RCC 7860 (cell line): ENCODE data around the gene TRIM67.
"Not testable (repeated sequence)": the region's sequence is repeated elsewhere in the genome, so short reads cannot be mapped to it uniquely, and the experiment has no call there.

Source experiments
- DNase-seq: peaks from one replicate; pipeline ENCODE4 v3.0.0-alpha.2; 2015; ENCODE audit warnings: low spot score
- FAIRE-seq: peaks from 2 replicates; lab custom pipeline; 2012; peaks lifted over from hg19 to GRCh38; lab: Jason Lieb, UNC

The TRIM67 gene

DNA sequence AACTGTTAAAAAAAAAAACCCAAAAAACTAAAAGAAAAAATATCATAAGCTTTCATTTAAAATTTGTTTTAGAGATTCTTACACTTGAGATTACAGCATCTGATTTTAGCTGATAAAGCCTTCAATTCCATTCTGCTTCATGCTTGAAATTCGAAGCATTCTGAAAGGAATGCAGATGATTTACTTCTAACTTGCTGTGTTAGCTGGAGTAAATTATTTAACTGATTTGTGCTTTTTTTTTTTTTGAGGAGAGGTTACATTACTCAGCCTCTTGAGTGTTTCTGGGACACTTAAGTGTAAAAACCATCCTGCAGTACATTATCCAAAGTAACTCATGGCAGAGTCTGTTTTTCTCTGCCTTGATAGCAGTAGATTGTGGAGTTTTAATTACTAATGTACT is 4.5 kb upstream of the TRIM67 start:
- no peak for DNase-seq
- FAIRE-seq: no peak

DNA sequence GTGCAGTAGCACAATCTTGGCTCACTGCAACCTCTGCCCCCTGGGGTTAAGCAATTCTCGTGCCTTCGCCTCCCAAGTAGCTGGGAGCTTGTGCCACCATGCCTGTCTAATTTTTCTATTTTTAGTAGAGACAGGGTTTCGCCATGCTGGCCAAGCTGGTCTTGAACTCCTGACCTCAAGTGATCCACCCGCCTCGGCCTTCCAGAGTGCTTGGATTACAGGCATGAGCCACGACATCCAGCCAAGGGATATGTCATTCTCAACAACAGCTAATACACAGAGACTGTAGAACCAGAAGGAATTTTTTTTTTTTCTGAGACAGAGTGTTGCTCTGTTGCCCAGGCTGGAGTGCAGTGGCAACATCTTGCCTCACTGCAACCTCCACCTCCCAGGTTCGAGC is 3.7 kb upstream of the TRIM67 start:
- FAIRE-seq: not testable (repeated sequence)

GRCh38 chr1:231159202-231159962 is 2.5 kb upstream of the TRIM67 start:
- FAIRE-seq (no peak), DNase-seq (no peak)

More for the DNA sequence above, 3.7 kb upstream of the TRIM67 start:
- DNase-seq: not testable (repeated sequence)

DNA sequence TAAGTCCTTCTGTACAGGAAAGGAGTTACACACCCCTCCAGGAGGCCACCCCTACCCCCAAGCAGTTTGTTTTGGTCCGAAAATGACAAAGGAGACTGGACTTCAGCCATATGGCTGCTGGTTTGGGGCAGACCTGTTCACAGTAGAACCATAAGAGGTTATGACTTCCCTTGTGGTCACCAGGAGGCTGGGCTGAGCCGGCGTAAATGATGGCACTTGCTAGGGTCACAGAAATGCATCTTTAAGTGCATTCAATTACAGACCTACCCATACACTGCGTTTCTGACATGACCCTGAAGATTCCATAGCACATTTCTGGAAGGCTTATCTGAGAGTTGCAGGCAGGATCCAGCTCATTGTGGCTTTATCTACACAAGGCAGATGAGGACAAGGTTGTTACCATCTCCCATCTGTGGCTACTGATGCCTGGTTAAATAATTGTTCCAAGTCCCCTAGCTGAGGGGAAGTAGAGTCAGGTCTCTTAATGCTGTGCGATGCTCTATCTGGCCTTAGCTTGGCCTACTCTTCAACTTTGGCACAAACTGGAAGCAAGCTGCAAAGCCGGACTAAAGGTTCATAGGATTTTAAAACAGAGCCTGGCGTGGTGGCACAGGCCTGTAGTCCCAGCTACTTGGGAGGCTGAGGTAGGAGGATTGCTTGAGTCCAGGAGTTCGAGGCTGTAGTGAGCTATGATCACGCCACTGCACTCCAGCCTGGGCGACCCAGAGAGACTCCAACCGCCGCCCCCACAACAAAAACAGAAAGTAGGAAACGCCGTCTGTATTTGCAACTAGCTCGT is 1.7 kb upstream of the TRIM67 start:
- DNase-seq: no peak
- FAIRE-seq: no peak

DNA sequence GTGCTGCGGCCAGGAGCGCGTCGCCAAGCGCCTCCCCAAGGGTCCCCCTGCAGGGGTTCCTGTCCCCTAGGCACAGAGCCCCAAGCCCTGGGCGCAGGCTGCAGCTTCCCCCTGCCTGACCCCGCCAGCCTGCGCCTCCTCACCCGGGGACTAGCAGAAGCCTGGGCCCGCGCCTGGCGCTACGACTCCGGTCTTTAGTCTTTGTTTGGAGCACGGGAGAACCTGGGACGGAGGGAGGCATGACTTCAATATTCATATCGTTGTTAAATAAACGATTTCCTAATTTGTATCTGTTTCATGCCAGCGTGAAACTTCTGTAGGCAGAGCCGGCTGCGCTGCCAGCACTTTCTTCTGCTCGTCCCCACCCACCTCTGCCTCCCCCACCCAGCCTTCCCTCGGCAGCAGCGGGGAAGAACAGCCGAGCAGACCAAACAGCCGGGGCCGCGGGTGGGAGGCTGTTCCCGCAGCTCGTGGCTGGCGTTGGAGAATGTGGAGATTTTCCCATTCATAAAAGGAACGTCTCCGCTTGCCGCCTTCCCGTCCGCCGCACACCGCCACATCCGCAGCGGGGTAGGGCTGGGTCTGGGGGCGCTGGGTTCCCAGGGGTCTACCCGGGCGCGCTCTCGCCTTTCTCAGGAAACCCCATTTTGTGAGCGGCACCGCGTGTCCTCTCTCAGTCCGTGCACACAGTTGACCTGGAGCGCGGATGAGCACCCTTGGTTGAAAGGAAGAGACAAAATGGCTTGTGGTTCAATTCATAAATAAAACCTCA is 777 bp upstream of the TRIM67 start:
- no peak for DNase-seq
- no peak for FAIRE-seq

DNA sequence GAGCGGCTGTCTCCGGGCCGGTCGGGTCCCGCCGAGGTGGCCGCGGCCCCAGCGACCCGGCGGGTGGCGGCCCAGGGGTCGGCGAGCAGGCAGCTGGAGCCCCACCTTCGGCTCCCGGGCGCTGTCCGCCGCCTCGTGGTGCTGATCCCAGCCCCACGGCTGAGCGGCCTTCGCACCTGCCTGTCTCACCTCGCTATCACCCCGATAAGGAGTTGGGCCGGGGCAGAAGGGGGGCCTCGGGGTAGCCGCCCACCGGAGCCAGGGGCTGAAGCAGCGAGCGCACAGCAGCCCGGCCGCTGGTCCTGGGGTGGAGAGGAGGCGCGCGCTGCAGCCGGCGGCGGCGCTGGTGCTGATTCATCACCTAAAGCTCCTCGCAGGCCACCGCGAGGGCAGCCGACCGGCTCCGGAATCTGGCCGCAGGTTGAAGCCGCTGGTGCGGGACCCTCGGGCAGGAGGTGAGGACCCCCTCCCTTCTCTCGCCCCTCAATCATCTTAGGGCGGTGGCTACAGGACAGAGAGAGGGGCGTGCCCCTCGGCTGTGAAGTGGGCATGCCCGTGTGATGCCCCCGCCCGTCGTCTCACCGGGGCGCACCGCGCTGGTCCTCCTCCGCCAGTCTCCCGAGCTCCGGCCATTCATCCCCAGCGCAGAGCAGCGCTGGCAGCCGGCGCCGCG is 575 bp downstream of the TRIM67 start:
- FAIRE-seq (no peak), DNase-seq (no peak)

- FAIRE-seq (no peak), DNase-seq (no peak)
These were observed 1.3 kb downstream of the TRIM67 start for GRCh38 chr1:231162970-231163829.

DNA sequence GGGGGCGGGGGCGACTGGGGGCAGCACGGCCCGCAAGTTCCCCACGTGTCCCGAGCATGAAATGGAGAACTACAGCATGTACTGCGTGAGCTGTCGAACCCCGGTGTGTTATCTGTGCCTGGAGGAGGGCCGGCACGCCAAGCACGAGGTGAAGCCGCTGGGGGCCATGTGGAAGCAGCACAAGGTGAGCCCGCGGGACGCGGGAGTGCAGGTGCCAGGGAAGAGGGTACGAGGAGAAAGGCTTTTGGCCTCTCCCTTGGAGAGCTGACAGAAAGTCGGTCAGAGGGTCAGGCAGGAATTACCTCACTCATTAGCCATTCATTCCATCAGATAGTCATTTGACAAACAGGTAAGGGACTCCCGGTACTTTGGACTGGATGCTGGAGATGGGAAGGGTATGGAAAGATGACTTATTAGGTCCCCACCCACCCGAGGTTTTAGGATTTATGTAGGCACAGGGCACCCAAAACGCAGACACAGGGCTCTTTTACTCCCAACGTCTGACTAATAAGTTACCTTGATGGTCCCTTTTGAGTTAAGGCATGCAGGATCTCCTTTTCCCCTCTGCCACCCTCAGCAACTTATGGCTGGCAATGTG is 2.1 kb downstream of the TRIM67 start:
- FAIRE-seq (no peak), DNase-seq (no peak)

- FAIRE-seq (no peak), DNase-seq (no peak)
These were observed 3.5 kb downstream of the TRIM67 start for GRCh38 chr1:231165371-231165770.

GRCh38 chr1:231166398-231166797 is 4.5 kb downstream of the TRIM67 start:
- DNase-seq (no peak), FAIRE-seq (no peak)

GRCh38 chr1:231170875-231171274 is 9.0 kb downstream of the TRIM67 start:
- DNase-seq (no peak), FAIRE-seq (no peak)

GRCh38 chr1:231171623-231172197 is 9.9 kb downstream of the TRIM67 start:
- DNase-seq (no peak), FAIRE-seq (no peak)

- no peak for DNase-seq
- FAIRE-seq: no peak
These were observed 10.6 kb downstream of the TRIM67 start for GRCh38 chr1:231172411-231172810.

DNA sequence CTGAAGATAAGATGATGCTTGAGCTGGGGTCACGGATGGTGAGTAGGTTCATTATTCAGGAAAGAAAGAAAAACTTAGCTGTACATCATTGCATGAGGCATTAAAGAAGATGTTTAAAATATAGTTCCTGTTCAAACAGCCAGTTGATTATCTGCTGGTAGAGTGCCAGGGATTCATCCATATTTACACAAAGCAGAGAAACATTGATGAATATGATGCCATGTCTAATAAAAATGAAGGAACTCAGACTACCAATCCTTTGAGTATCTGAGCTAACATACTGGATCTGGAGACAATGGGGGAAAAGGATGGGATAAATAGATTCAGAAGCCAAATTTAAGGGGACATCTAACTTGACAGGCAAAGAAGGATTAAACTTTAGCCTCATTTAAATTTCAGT is 14.6 kb downstream of the TRIM67 start:
- DNase-seq: no peak
- FAIRE-seq: no peak

DNA sequence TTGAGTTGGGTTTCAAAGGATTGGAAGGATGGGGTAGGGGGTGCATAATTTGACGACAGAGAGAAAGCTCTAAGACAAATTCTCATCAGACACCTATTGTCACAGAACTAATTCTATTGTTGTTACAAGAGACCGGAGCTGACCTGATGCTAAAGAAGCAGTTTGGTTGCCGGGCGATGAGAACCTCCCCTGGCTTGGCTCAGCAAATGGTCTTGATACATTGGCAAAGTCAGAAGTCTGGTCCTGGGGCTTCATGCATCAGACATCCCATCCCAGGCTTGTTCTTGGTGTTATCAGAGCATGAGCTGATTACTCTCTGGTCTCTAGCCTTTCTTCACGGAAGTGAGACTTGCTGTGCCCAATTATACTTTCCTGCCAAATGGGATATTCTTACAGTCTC is 15.4 kb downstream of the TRIM67 start:
- FAIRE-seq (no peak), DNase-seq (no peak)

DNA sequence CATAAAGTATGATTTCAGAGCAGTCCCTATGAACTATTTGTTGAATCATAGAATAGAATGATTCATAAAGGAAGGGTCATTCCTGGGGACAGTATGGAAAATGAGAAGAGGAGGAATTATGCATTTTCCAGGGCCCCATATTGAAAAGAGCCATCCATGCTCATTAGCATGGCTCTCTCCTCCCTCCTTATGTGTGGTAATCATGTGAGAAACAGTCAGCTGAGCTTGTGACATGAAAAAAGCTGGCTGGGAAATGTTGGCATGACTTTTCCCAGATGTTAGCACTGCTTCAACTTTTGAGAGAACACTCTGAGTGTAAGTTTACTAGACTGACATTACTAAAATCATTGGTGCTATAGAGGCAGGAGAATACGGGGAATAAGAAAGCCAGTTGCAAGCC is 16.1 kb downstream of the TRIM67 start:
- DNase-seq: no peak
- FAIRE-seq: no peak

DNA sequence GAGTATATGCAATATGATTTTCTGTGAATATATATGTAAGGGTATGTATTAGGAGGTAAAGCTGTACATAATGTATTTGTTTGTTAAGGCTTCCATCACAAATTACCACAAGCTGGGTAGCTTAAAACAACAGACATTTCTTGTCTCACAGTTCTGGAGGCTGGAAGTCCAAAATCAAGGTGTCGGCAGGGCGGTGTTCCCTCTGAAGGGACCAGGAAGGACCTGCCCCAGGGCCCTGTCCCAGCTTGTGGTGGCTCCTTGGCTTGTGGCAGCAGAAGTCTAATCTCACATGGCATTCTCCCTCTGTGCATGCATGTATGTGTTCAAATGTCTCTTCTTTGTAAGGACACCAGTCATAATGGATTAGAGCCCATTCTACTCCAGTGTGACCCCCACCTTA is 17.1 kb downstream of the TRIM67 start:
- no peak for DNase-seq
- FAIRE-seq: no peak

DNA sequence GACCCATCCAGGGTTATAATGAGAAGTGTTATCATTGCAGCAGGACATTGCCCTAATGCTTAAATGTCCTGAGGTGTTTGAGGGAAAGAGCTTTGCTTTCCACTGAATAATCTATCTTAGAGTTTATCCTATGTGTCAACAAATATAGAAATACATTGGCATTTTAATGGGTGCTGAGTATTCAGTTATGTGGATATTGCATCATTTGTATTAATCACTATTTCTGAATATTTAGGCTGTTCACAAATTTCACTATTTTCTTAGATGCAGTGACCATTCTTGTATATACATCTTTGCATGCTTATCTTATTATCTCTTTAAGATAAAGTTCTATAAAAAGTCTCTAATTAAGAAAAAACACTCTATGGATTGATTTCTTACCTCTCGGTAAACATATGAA is 18.2 kb downstream of the TRIM67 start:
- no peak for DNase-seq
- FAIRE-seq: no peak

GRCh38 chr1:231181271-231181670 is 19.4 kb downstream of the TRIM67 start:
- FAIRE-seq: no peak
- DNase-seq: no peak
